GM12878 (cell line): ENCODE results near the gene AGMAT. TPM values are rescaled to one million over a fixed set of nuclear protein-coding genes. Genes with fewer than 3 reads are reported as not detected.

Experiments used
- ATAC-seq: fragments of 200-7000 bp; cut with Tn5 transposase; 3 replicates; pipeline ENCODE4 v1.9.1; 2020; ENCODE audit warnings: mild to moderate bottlenecking, moderate library complexity
- BruUV-seq: library from RNA; stranded (reverse); fragments of 400-500 nt; replicated peaks from 2 replicates; lab custom pipeline; 2021; lab: Mats Ljungman, UMichigan
- CTCF ChIA-PET: fragments of 300-600 bp; sonication (Branson Sonifier 250); formaldehyde crosslinking; extraction: SDS; loops from one replicate; lab custom pipeline; 2021; ENCODE audit warnings: inconsistent platforms; lab: Yijun Ruan, JAX
- POLR2A ChIA-PET: fragments of 350-600 bp; formaldehyde crosslinking; extraction: SDS; loops from one replicate; lab custom pipeline; 2021; ENCODE audit warnings: inconsistent platforms; lab: Charles Lee
- RAD21 ChIA-PET: fragments of 300-600 bp; sonication (Branson Sonifier 250); formaldehyde crosslinking; loops from one replicate; lab custom pipeline; 2023; ENCODE audit warnings: antibody characterized with exemption; ENCODE audit not compliant: unreplicated experiment; lab: Charles Lee
- SMC1A ChIA-PET: fragments of 300-600 bp; sonication (Branson Sonifier 250); formaldehyde crosslinking; loops from one replicate; lab custom pipeline; 2023; ENCODE audit not compliant: unreplicated experiment, uncharacterized antibody; lab: Charles Lee
- DNase-seq: peaks from one replicate; pipeline ENCODE4 v3.0.0-alpha.2; 2011; ENCODE audit warnings: low read depth, low spot score
- FAIRE-seq: peaks from 3 replicates; lab custom pipeline; 2011; peaks lifted over from hg19 to GRCh38; lab: Jason Lieb, UNC
- H2AFZ ChIP-seq: 2 replicates; pipeline ENCODE4 v1.6.0; 2011; ENCODE audit warnings: low read depth, low read length, control low read depth; ENCODE audit not compliant: control insufficient read depth
- H3K27ac ChIP-seq: 2 replicates; pipeline ENCODE4 v1.5.1; 2011; ENCODE audit warnings: control low read depth; ENCODE audit not compliant: control insufficient read depth, insufficient read depth
- H3K27me3 ChIP-seq, 2 experiments: replicated peaks in 1 of 2; 2 replicates each; pipeline versions ENCODE4 v1.6.0 to v1.6.1; 2011; ENCODE audit warnings: low read length in 1 of 2; ENCODE audit not compliant: control insufficient read depth in 2 of 2, insufficient read depth in 2 of 2
- H3K36me3 ChIP-seq, 2 experiments: 2 replicates each; pipeline ENCODE4 v1.5.1; 2011; ENCODE audit warnings: low read length in 1 of 2; ENCODE audit not compliant: control insufficient read depth in 2 of 2, insufficient read depth in 2 of 2
- H3K4me1 ChIP-seq: 2 replicates; pipeline ENCODE4 v1.6.1; 2011; ENCODE audit warnings: mild to moderate bottlenecking, low read length, moderate library complexity, mixed read lengths; ENCODE audit not compliant: control insufficient read depth, insufficient read depth
- H3K4me2 ChIP-seq: 2 replicates; pipeline ENCODE4 v1.6.0; 2011; ENCODE audit warnings: control low read depth; ENCODE audit not compliant: control insufficient read depth, insufficient read depth
- H3K4me3 ChIP-seq: fragments of 200-600 bp; sonication (generic); 2 replicates; pipeline ENCODE4 v1.5.1; 2016
- H3K79me2 ChIP-seq: 2 replicates; pipeline ENCODE4 v1.6.0; 2011; ENCODE audit warnings: low read length; ENCODE audit not compliant: control insufficient read depth, insufficient read depth
- H3K9ac ChIP-seq: 2 replicates; pipeline ENCODE4 v1.8.0; 2011; ENCODE audit warnings: low read length, control low read depth, mixed read lengths; ENCODE audit not compliant: control insufficient read depth, insufficient read depth
- H3K9me3 ChIP-seq: replicated peaks from 3 replicates; pipeline ENCODE4 v1.5.1; 2011; ENCODE audit warnings: mild to moderate bottlenecking, low read length; ENCODE audit not compliant: control insufficient read depth, insufficient read depth
- H4K20me1 ChIP-seq: 2 replicates; pipeline ENCODE4 v1.6.0; 2011; ENCODE audit not compliant: control insufficient read depth, insufficient read depth
- JUNB ChIP-seq: IDR thresholded peaks from 2 replicates; pipeline ENCODE4 v1.6.1; 2016; ENCODE audit warnings: antibody characterized with exemption, mild to moderate bottlenecking
- KLF5 ChIP-seq: fragments of 450-650 bp; IDR thresholded peaks from 2 replicates; pipeline ENCODE4 v1.6.1; 2014; ENCODE audit warnings: mild to moderate bottlenecking; ENCODE audit not compliant: partially characterized antibody
- LARP7 ChIP-seq: fragments of 450-650 bp; IDR thresholded peaks from 2 replicates; pipeline ENCODE4 v1.6.1; 2017; ENCODE audit warnings: mild to moderate bottlenecking
- NFXL1 ChIP-seq: fragments of 450-650 bp; IDR thresholded peaks from 2 replicates; pipeline ENCODE4 v1.6.1; 2017; ENCODE audit warnings: antibody characterized with exemption, mild to moderate bottlenecking, borderline replicate concordance
- POLR2AphosphoS2 ChIP-seq: IDR thresholded peaks from 2 replicates; pipeline ENCODE4 v1.6.1; 2011; ENCODE audit warnings: low read depth, mild to moderate bottlenecking, low read length, improper control_type of control experiment, moderate library complexity
- RAD51 ChIP-seq: fragments of 450-650 bp; IDR thresholded peaks from 2 replicates; pipeline ENCODE4 v1.6.1; 2016; ENCODE audit warnings: moderate library complexity, mild to moderate bottlenecking, inconsistent platforms
- SMARCA5 ChIP-seq: fragments of 450-650 bp; IDR thresholded peaks from 2 replicates; pipeline ENCODE4 v1.6.1; 2017; ENCODE audit warnings: mild to moderate bottlenecking
- ZNF207 ChIP-seq: fragments of 450-650 bp; IDR thresholded peaks from 2 replicates; pipeline ENCODE4 v1.6.1; 2014; ENCODE audit warnings: antibody characterized with exemption, mild to moderate bottlenecking, borderline replicate concordance
- ZSCAN29 ChIP-seq: fragments of 450-650 bp; IDR thresholded peaks from 2 replicates; pipeline ENCODE4 v1.6.1; 2017; ENCODE audit warnings: mild to moderate bottlenecking, moderate library complexity
- WGBS: methylation state at CpG from one replicate; pipeline ENCODE4 v1.1.6; 2016; ENCODE audit warnings: low lambda C conversion rate; ENCODE audit not compliant: insufficient replicate concordance, insufficient coverage; ENCODE audit errors: missing lambda C conversion rate; 5-methylcytosine and 5-hydroxymethylcytosine counted together
- in situ Hi-C: fragments of 300-500 bp; cut with MboI; formaldehyde crosslinking; loops from 9 replicates; pipeline ENCODE4 v1.14.3; 2018; ENCODE audit warnings: mixed read lengths
- intact Hi-C: fragments of 100-400 bp; cut with micrococcal nuclease; formaldehyde crosslinking; loops from one replicate; pipeline ENCODE4 v1.14.2; 2022; ENCODE audit not compliant: unreplicated experiment
- polyA plus RNA-seq, 11 experiments: library from polyadenylated mRNA; depleted of rRNA in 4 of 11; unstranded in 6 of 11; stranded (reverse) in 5 of 11; fragments of >200 nt; fragmentation: Nextera tagmentation in 4 of 11; fragmentation: Illumina TruSeq in 1 of 11; extraction: Ambion mirVana in 4 of 11; extraction: Trizol in 1 of 11; gene quantifications; 1 replicate in 1 of 11; 2 replicates in 10 of 11; pipeline versions ENCODE4 v1.2.1 to v1.2.3, GENCODE V29; 2011 to 2016; ENCODE audit warnings: inconsistent platforms in 2 of 11, missing spikeins in 2 of 11, low read depth in 1 of 11
- total RNA-seq, 4 experiments: library from RNA; depleted of rRNA in 3 of 4; stranded (reverse); fragments of >200 nt in 3 of 4; fragmentation: Illumina TruSeq in 1 of 4; extraction: Trizol in 1 of 4; gene quantifications; 2 replicates each; pipeline versions ENCODE4 v1.2.1 to v1.2.3, GENCODE V29; 2013 to 2021
- TF ChIP-seq, protein P1 (sequence below): fragments of 450-650 bp; IDR thresholded peaks from 2 replicates; pipeline ENCODE4 v1.6.1; 2017; ENCODE audit warnings: low read depth, mild to moderate bottlenecking, moderate library complexity
- TF ChIP-seq, protein P2 (sequence below): fragments of 150-350 bp; IDR thresholded peaks from 2 replicates; pipeline ENCODE4 v1.6.1; 2014; ENCODE audit warnings: mild to moderate bottlenecking, low read depth, low read length
- TF ChIP-seq, protein P3 (sequence below): fragments of 450-650 bp; IDR thresholded peaks from 2 replicates; pipeline ENCODE4 v1.6.1; 2017; ENCODE audit warnings: mild to moderate bottlenecking

AGMAT gene
- total and polyA plus RNA-seq, 10 of the 15 experiments (the other 5 are each of a cell fraction or from before 2014, with no cell fraction given) = 0.47 to 7.9 (median 4.7) TPM

GRCh38 chr1:15558516-15558915, 26.3 kb downstream of the AGMAT start:
- no peak for DNase-seq
- 89% methylated on average over 4 of the region's 4 CpGs for WGBS
- CTCF ChIA-PET = no interaction called here
- Histone ChIP-seq H3K27ac (no peak overlapping the region), H3K9me3 (no peaks in the 10 kb centered on the region)
- no peak for TF ChIP-seq POLR2AphosphoS2
- TF ChIP-seq, all 136 proteins: peak for 0
- H2AFZ ChIP-seq = no peak overlapping the region
- H3K4me2 ChIP-seq = no peak overlapping the region
- FAIRE-seq (no peak), ATAC-seq (no peak)
- H4K20me1 ChIP-seq = no peaks in the 10 kb centered on the region
- ChIA-PET RAD21 (no interaction called here), POLR2A (no interaction called here), SMC1A (no interaction called here)
- H3K4me1 ChIP-seq = no peaks in the 10 kb centered on the region
- in situ Hi-C loops = no loop called here
- H3K36me3 ChIP-seq = peaks cover 0 to 9% of the 10 kb centered on the region in 2 experiments; a peak in 3 of 4 replicates
- intact Hi-C loops = no loop called here
- H3K79me2 ChIP-seq = no peaks in the 10 kb centered on the region
- H3K27me3 ChIP-seq = no peaks in the 10 kb centered on the region
- no TSS peak for BruUV-seq
- no peak overlapping the region for H3K9ac ChIP-seq
- H3K4me3 ChIP-seq = no peak overlapping the region

DNA sequence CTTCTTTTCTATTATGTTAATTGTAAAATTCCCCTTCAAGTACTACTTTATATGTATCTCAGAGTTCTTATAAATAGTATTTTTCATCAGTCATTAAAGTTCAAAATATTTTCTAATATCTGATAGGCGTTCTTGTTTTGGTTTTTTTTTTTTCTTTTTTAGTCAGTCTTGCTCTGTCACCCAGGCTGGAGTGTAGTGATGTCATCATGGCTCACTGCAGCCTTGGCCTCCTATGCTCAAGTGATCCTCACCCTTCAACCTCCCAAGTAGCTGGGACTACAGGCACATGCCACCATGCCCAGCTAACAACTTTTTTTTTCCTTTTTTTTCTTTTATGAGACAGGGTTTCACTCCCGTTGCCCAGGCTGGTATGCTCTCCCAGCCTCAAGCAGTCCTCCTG, 27.3 kb downstream of the AGMAT start:
- POLR2A ChIA-PET = interaction anchor here (0.7 kb wide), 1 partner anchor 58 kb away, joined by 8 read pairs; no protein-coding TSS in a partner anchor
- peak; percentile 61 for FAIRE-seq
- SMC1A ChIA-PET = interaction anchor here (1.0 to 1.5 kb wide), 3 partner anchors 12 to 35 kb away, joined by 3 to 4 read pairs (median 3); no protein-coding TSS in a partner anchor
- H3K4me2 ChIP-seq = no peak overlapping the region
- H2AFZ ChIP-seq = no peak overlapping the region
- no peaks in the 10 kb centered on the region for H3K4me1 ChIP-seq
- BruUV-seq = no TSS peak
- H3K4me3 ChIP-seq = no peak overlapping the region
- intact Hi-C loops = no loop called here
- H3K27me3 ChIP-seq = no peaks in the 10 kb centered on the region
- in situ Hi-C loops = no loop called here
- RAD21 ChIA-PET = no interaction called here
- no peaks in the 10 kb centered on the region for H3K9me3 ChIP-seq
- CTCF ChIA-PET = no interaction called here
- no peak overlapping the region for H3K9ac ChIP-seq
- ATAC-seq = no peak
- peaks cover 0 to 5% of the 10 kb centered on the region in 2 experiments; a peak in 3 of 4 replicates for H3K36me3 ChIP-seq
- H4K20me1 ChIP-seq = no peaks in the 10 kb centered on the region
- no peak for TF ChIP-seq LARP7
- no peak for TF ChIP-seq ZNF207
- TF ChIP-seq, protein P1, sequence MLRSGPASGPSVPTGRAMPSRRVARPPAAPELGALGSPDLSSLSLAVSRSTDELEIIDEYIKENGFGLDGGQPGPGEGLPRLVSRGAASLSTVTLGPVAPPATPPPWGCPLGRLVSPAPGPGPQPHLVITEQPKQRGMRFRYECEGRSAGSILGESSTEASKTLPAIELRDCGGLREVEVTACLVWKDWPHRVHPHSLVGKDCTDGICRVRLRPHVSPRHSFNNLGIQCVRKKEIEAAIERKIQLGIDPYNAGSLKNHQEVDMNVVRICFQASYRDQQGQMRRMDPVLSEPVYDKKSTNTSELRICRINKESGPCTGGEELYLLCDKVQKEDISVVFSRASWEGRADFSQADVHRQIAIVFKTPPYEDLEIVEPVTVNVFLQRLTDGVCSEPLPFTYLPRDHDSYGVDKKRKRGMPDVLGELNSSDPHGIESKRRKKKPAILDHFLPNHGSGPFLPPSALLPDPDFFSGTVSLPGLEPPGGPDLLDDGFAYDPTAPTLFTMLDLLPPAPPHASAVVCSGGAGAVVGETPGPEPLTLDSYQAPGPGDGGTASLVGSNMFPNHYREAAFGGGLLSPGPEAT = no peak
- no peak for TF ChIP-seq KLF5
- TF ChIP-seq, protein P2, sequence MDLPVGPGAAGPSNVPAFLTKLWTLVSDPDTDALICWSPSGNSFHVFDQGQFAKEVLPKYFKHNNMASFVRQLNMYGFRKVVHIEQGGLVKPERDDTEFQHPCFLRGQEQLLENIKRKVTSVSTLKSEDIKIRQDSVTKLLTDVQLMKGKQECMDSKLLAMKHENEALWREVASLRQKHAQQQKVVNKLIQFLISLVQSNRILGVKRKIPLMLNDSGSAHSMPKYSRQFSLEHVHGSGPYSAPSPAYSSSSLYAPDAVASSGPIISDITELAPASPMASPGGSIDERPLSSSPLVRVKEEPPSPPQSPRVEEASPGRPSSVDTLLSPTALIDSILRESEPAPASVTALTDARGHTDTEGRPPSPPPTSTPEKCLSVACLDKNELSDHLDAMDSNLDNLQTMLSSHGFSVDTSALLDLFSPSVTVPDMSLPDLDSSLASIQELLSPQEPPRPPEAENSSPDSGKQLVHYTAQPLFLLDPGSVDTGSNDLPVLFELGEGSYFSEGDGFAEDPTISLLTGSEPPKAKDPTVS = no peak
- no peak for TF ChIP-seq JUNB
- TF ChIP-seq ZSCAN29 = no peak
- TF ChIP-seq NFXL1 = no peak
- TF ChIP-seq SMARCA5 = no peak
- TF ChIP-seq, protein P3, sequence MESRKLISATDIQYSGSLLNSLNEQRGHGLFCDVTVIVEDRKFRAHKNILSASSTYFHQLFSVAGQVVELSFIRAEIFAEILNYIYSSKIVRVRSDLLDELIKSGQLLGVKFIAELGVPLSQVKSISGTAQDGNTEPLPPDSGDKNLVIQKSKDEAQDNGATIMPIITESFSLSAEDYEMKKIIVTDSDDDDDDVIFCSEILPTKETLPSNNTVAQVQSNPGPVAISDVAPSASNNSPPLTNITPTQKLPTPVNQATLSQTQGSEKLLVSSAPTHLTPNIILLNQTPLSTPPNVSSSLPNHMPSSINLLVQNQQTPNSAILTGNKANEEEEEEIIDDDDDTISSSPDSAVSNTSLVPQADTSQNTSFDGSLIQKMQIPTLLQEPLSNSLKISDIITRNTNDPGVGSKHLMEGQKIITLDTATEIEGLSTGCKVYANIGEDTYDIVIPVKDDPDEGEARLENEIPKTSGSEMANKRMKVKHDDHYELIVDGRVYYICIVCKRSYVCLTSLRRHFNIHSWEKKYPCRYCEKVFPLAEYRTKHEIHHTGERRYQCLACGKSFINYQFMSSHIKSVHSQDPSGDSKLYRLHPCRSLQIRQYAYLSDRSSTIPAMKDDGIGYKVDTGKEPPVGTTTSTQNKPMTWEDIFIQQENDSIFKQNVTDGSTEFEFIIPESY = no peak
- TF ChIP-seq RAD51 = no peak
- DNase-seq = no peak
- H3K27ac ChIP-seq = no peak overlapping the region
- H3K79me2 ChIP-seq = no peaks in the 10 kb centered on the region
- WGBS = 61% methylated on average over 2 of the region's 2 CpGs
